Measurements from ENCODE around the gene GDA.

Gene GDA

GRCh38 chr9:72137697-72138365, 11.4 kb upstream of the GDA start:
- Histone ChIP-seq H3K4me3 (no peak overlapping the region), H3K27ac (no peak overlapping the region)
- TF ChIP-seq CTCF (IDR thresholded peaks at IDR 0.05) = no peak
- no peak for DNase-seq (ENCODE audit: low spot score)

- Histone ChIP-seq H3K27ac (no peak overlapping the region), H3K4me3 (no peak overlapping the region)
- DNase-seq (ENCODE audit: low spot score) = no peak
- TF ChIP-seq CTCF (IDR thresholded peaks at IDR 0.05) = no peak
Observed at GRCh38 chr9:72139226-72139625, 10.0 kb upstream of the GDA start.

- DNase-seq (ENCODE audit: low spot score) = no peak
- H3K4me3 ChIP-seq = no peak overlapping the region
- no peak for TF ChIP-seq CTCF (IDR thresholded peaks at IDR 0.05)
- H3K27ac ChIP-seq = no peak overlapping the region
Observed at GRCh38 chr9:72140586-72140985, 8.7 kb upstream of the GDA start.

GRCh38 chr9:72141484-72141883, 7.8 kb upstream of the GDA start:
- TF ChIP-seq CTCF (IDR thresholded peaks at IDR 0.05) = no peak
- no peak overlapping the region for H3K4me3 ChIP-seq
- DNase-seq (ENCODE audit: low spot score) = no peak
- no peak overlapping the region for H3K27ac ChIP-seq

- DNase-seq (ENCODE audit: low spot score) = no peak
- Histone ChIP-seq H3K4me3 (no peak overlapping the region), H3K27ac (no peak overlapping the region)
- TF ChIP-seq CTCF (IDR thresholded peaks at IDR 0.05) = no peak
Observed at GRCh38 chr9:72144756-72145492, 4.3 kb upstream of the GDA start.

- H3K27ac ChIP-seq = no peak overlapping the region
- TF ChIP-seq CTCF (IDR thresholded peaks at IDR 0.05) = no peak
- H3K4me3 ChIP-seq = no peak overlapping the region
- DNase-seq (ENCODE audit: low spot score) = no peak
Observed at GRCh38 chr9:72145733-72146505, 3.3 kb upstream of the GDA start.

Measured in coronary artery (tissue), 2 donors.